ENCODE data around the gene CD52. TPM values are rescaled to one million over a fixed set of nuclear protein-coding genes. Genes with fewer than 3 reads are reported as not detected.

The CD52 gene
- total RNA-seq, 1 experiment from 2014 or later = 2.0 TPM

DNA sequence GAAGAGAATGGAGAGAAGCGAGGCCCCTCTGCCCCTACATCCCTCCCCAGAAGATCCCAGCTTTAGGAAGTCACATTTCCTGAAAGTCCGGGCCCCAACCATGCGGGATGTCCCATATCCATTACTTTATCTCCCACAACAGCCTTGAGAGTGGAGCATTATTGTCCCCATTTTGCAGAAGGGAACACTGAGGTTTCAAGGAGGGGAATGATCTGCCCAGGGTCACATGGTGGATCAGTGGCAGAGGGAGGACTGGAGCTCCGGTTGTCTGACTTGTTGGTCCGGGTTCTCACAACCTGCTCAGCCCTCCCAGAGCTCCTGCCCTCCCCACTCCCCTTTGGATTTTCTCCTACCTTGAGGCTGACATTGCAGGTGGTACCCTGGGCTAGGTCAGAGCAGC is 38.3 kb downstream of the CD52 start:
- RAD21 ChIA-PET (ENCODE audit: low non-redundant PET in 1 of 2, low total read pairs in 2 of 2, uncharacterized antibody in 2 of 2, unreplicated experiment in 2 of 2) = no interaction called here

More for the DNA sequence above, 38.3 kb downstream of the CD52 start:
- CTCF ChIA-PET = interaction anchor here (1.3 kb wide), 1 partner anchor 211 kb away, joined by 3 read pairs; no protein-coding TSS in a partner anchor
- Histone ChIP-seq H3K4me1 (ENCODE audit: control insufficient read depth in 1 of 2, insufficient read depth in 2 of 2, low read length in 2 of 2) (peaks cover 54 to 79% of the 10 kb centered on the region in 2 experiments), H3K36me3 (ENCODE audit: control insufficient read depth in 1 of 2, insufficient read depth in 2 of 2, low read length in 2 of 2) (no peaks in the 10 kb centered on the region), H3K9me2 (ENCODE audit: insufficient read depth) (no peaks in the 10 kb centered on the region), H3K4me2 (ENCODE audit: low read length) (no peak overlapping the region), H3K79me2 (ENCODE audit: insufficient read depth, low read length) (no peaks in the 10 kb centered on the region), H3K27me3 (ENCODE audit: insufficient read depth, low read length) (no peaks in the 10 kb centered on the region), H3K9me3 (ENCODE audit: control insufficient read depth in 1 of 2, insufficient read depth in 1 of 2, low read depth in 1 of 2, low read length in 2 of 2) (no peaks in the 10 kb centered on the region), H3K4me3 (replicated peaks in 1 of 2; ENCODE audit: low read depth in 1 of 2, low read length in 2 of 2) (no peak overlapping the region), H3K27ac (ENCODE audit: low read depth, low read length) (no peak overlapping the region), H2AFZ (ENCODE audit: low read depth, low read length, poor library complexity, severe bottlenecking) (no peak overlapping the region), H4K20me1 (ENCODE audit: insufficient read depth) (no peaks in the 10 kb centered on the region), H3K9ac (ENCODE audit: low read length) (no peak overlapping the region)
- BruUV-seq (replicated peaks) = no TSS peak
- ATAC-seq (no peak), DNase-seq (ENCODE audit: low read depth, low spot score) (no peak)
- POLR2A ChIA-PET = no interaction called here
- TF ChIP-seq, protein P1, sequence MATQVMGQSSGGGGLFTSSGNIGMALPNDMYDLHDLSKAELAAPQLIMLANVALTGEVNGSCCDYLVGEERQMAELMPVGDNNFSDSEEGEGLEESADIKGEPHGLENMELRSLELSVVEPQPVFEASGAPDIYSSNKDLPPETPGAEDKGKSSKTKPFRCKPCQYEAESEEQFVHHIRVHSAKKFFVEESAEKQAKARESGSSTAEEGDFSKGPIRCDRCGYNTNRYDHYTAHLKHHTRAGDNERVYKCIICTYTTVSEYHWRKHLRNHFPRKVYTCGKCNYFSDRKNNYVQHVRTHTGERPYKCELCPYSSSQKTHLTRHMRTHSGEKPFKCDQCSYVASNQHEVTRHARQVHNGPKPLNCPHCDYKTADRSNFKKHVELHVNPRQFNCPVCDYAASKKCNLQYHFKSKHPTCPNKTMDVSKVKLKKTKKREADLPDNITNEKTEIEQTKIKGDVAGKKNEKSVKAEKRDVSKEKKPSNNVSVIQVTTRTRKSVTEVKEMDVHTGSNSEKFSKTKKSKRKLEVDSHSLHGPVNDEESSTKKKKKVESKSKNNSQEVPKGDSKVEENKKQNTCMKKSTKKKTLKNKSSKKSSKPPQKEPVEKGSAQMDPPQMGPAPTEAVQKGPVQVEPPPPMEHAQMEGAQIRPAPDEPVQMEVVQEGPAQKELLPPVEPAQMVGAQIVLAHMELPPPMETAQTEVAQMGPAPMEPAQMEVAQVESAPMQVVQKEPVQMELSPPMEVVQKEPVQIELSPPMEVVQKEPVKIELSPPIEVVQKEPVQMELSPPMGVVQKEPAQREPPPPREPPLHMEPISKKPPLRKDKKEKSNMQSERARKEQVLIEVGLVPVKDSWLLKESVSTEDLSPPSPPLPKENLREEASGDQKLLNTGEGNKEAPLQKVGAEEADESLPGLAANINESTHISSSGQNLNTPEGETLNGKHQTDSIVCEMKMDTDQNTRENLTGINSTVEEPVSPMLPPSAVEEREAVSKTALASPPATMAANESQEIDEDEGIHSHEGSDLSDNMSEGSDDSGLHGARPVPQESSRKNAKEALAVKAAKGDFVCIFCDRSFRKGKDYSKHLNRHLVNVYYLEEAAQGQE (IDR thresholded peaks at IDR 0.05; ENCODE audit: low read depth) = no peak
- TF ChIP-seq TCF7L2 (IDR thresholded peaks at IDR 0.05; ENCODE audit: borderline replicate concordance, extremely low read depth, insufficient read depth, insufficient read length) (no peak), ZFX (IDR thresholded peaks at IDR 0.05) (no peak), CEBPB (IDR thresholded peaks at IDR 0.05; ENCODE audit: low read depth) (no peak), POLR2AphosphoS5 (IDR thresholded peaks at IDR 0.05; ENCODE audit: low read depth, low read length) (no peak), SIN3A (IDR thresholded peaks at IDR 0.05; ENCODE audit: low read depth) (no peak), RAD21 (IDR thresholded peaks at IDR 0.05; ENCODE audit: low read depth) (no peak), SP1 (IDR thresholded peaks at IDR 0.05; ENCODE audit: low read depth) (no peak), EZH2phosphoT487 (IDR thresholded peaks at IDR 0.05; ENCODE audit: borderline replicate concordance) (no peak), MAX (IDR thresholded peaks at IDR 0.05) (no peak), JUND (IDR thresholded peaks at IDR 0.05) (no peak), SRF (IDR thresholded peaks at IDR 0.05; ENCODE audit: low read depth) (no peak), ZNF274 (IDR thresholded peaks at IDR 0.05; ENCODE audit: low read depth, low read length) (no peak), EGR1 (IDR thresholded peaks at IDR 0.05; ENCODE audit: low read depth) (no peak)
- TF ChIP-seq, protein P2, sequence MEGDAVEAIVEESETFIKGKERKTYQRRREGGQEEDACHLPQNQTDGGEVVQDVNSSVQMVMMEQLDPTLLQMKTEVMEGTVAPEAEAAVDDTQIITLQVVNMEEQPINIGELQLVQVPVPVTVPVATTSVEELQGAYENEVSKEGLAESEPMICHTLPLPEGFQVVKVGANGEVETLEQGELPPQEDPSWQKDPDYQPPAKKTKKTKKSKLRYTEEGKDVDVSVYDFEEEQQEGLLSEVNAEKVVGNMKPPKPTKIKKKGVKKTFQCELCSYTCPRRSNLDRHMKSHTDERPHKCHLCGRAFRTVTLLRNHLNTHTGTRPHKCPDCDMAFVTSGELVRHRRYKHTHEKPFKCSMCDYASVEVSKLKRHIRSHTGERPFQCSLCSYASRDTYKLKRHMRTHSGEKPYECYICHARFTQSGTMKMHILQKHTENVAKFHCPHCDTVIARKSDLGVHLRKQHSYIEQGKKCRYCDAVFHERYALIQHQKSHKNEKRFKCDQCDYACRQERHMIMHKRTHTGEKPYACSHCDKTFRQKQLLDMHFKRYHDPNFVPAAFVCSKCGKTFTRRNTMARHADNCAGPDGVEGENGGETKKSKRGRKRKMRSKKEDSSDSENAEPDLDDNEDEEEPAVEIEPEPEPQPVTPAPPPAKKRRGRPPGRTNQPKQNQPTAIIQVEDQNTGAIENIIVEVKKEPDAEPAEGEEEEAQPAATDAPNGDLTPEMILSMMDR (IDR thresholded peaks at IDR 0.05 in 2 of 3, conservative IDR thresholded peaks at IDR 0.05 in 1 of 3; ENCODE audit: borderline replicate concordance in 1 of 3, insufficient read depth in 1 of 3, low read depth in 2 of 3, low read length in 2 of 3) = no peak
- TF ChIP-seq, protein P3, sequence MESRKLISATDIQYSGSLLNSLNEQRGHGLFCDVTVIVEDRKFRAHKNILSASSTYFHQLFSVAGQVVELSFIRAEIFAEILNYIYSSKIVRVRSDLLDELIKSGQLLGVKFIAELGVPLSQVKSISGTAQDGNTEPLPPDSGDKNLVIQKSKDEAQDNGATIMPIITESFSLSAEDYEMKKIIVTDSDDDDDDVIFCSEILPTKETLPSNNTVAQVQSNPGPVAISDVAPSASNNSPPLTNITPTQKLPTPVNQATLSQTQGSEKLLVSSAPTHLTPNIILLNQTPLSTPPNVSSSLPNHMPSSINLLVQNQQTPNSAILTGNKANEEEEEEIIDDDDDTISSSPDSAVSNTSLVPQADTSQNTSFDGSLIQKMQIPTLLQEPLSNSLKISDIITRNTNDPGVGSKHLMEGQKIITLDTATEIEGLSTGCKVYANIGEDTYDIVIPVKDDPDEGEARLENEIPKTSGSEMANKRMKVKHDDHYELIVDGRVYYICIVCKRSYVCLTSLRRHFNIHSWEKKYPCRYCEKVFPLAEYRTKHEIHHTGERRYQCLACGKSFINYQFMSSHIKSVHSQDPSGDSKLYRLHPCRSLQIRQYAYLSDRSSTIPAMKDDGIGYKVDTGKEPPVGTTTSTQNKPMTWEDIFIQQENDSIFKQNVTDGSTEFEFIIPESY (IDR thresholded peaks at IDR 0.05; ENCODE audit: extremely low read depth, insufficient replicate concordance, low read length) = no peak
- TF ChIP-seq, protein P4, sequence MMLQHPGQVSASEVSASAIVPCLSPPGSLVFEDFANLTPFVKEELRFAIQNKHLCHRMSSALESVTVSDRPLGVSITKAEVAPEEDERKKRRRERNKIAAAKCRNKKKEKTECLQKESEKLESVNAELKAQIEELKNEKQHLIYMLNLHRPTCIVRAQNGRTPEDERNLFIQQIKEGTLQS (IDR thresholded peaks at IDR 0.05) = no peak
- intact Hi-C loops (cut with micrococcal nuclease) = no loop called here
